Measurements from ENCODE around the gene SLC46A2.

The SLC46A2 gene

DNA sequence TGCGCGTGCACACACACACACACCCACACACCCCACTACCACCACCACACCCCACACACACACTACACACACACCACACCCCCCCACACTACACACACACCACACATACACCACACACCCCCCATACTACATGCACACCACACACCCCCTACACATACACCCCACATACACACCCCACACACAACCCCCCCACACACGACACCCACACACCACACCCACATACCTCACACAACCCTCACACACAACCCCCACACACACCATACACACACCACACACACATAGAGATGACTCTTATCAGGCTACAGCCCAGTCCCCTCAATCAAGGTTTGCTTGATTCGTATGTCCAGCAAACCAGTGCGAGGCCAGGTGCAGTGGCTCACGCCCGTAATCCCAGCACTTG is 25.7 kb downstream of the SLC46A2 start:
- Histone ChIP-seq H3K9me2 (ENCODE audit: low read depth, low read length) (no peaks in the 10 kb centered on the region), H3K27ac (ENCODE audit: low read depth, low read length, poor library complexity, severe bottlenecking) (no peak overlapping the region), H2AFZ (ENCODE audit: low read length) (no peak overlapping the region), H3F3A (ENCODE audit: insufficient read depth, low read length) (no peaks in the 10 kb centered on the region), H3K4me3 (ENCODE audit: low read depth, low read length, poor library complexity, severe bottlenecking) (no peak overlapping the region), H3K9ac (ENCODE audit: low read length) (no peak overlapping the region), H3K79me2 (ENCODE audit: insufficient read depth, low read length) (no peaks in the 10 kb centered on the region), H3K4me2 (ENCODE audit: low read length) (no peak overlapping the region), H4K20me1 (ENCODE audit: insufficient read depth, low read length) (no peaks in the 10 kb centered on the region), H3K36me3 (ENCODE audit: insufficient read depth, low read length) (peaks cover 14% of the 10 kb centered on the region; the same call in 1 of the 2 replicates), H3K27me3 (ENCODE audit: insufficient read depth, low read length) (no peaks in the 10 kb centered on the region), H3K9me3 (ENCODE audit: low read length) (no peaks in the 10 kb centered on the region), H3K4me1 (ENCODE audit: insufficient read depth, low read length, severe bottlenecking) (peaks cover 31% of the 10 kb centered on the region)
- TF ChIP-seq EZH2 (IDR thresholded peaks at IDR 0.05; ENCODE audit: borderline replicate concordance, low read length), result no peak
- TF ChIP-seq, protein P1, sequence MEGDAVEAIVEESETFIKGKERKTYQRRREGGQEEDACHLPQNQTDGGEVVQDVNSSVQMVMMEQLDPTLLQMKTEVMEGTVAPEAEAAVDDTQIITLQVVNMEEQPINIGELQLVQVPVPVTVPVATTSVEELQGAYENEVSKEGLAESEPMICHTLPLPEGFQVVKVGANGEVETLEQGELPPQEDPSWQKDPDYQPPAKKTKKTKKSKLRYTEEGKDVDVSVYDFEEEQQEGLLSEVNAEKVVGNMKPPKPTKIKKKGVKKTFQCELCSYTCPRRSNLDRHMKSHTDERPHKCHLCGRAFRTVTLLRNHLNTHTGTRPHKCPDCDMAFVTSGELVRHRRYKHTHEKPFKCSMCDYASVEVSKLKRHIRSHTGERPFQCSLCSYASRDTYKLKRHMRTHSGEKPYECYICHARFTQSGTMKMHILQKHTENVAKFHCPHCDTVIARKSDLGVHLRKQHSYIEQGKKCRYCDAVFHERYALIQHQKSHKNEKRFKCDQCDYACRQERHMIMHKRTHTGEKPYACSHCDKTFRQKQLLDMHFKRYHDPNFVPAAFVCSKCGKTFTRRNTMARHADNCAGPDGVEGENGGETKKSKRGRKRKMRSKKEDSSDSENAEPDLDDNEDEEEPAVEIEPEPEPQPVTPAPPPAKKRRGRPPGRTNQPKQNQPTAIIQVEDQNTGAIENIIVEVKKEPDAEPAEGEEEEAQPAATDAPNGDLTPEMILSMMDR (IDR thresholded peaks at IDR 0.05; ENCODE audit: low read length), result no peak

DNA sequence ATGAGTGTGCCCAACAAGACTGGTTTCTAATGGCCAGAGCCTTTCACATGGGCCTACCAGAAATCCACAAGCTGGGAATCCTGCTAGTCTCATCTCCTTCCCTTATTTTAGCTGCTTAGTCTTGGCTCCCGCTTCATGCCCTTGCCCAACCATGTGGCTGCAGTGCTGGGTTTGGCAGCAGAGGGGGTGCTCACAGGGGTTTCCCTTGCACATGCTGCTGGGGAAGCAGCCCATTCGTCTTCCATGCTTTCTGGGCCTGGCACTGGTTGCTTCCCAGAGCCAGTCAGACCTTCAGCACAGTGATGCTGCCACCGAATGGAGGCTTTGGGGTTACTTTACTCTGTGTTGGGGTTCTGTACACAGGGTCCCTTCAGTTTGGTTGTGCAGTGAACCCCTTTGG is 26.3 kb downstream of the SLC46A2 start:
- Histone ChIP-seq H3K27ac (ENCODE audit: low read depth, low read length, poor library complexity, severe bottlenecking) (no peak overlapping the region), H3K79me2 (ENCODE audit: insufficient read depth, low read length) (no peaks in the 10 kb centered on the region), H3K9me2 (ENCODE audit: low read depth, low read length) (no peaks in the 10 kb centered on the region), H3K4me2 (ENCODE audit: low read length) (no peak overlapping the region), H3K9me3 (ENCODE audit: low read length) (no peaks in the 10 kb centered on the region), H3K27me3 (ENCODE audit: insufficient read depth, low read length) (no peaks in the 10 kb centered on the region), H3K9ac (ENCODE audit: low read length) (no peak overlapping the region), H3K4me3 (ENCODE audit: low read depth, low read length, poor library complexity, severe bottlenecking) (no peak overlapping the region), H3K36me3 (ENCODE audit: insufficient read depth, low read length) (peaks cover 14% of the 10 kb centered on the region; the same call in 1 of the 2 replicates), H3K4me1 (ENCODE audit: insufficient read depth, low read length, severe bottlenecking) (peaks cover 31% of the 10 kb centered on the region), H3F3A (ENCODE audit: insufficient read depth, low read length) (no peaks in the 10 kb centered on the region), H2AFZ (ENCODE audit: low read length) (no peak overlapping the region), H4K20me1 (ENCODE audit: insufficient read depth, low read length) (no peaks in the 10 kb centered on the region)
- no peak for TF ChIP-seq EZH2 (IDR thresholded peaks at IDR 0.05; ENCODE audit: borderline replicate concordance, low read length)
- TF ChIP-seq, protein P1 (IDR thresholded peaks at IDR 0.05; ENCODE audit: low read length), result no peak

DNA sequence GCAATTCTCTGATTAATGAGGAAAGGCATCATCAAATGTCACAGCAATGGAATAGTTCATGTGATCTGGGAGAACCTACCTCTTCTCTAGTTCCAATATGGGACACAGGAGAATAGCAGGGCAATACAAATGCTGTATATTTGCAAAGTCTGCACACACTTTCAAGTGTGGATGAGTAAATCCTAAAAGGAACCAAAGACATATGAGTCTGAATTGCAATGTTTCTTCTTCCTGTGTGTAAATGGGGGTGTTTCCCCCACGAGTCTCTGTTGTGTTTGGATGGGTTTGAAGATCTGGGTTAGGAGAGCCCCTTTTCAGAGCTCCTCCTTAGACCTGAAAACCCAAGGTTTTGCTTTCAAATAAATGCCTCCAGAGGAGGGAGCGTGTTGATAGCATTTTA is 26.9 kb downstream of the SLC46A2 start:
- no peaks in the 10 kb centered on the region for H3K9me3 ChIP-seq (ENCODE audit: low read length)
- H3K36me3 ChIP-seq (ENCODE audit: insufficient read depth, low read length), result peaks cover 13% of the 10 kb centered on the region; the same call in 1 of the 2 replicates
- no peaks in the 10 kb centered on the region for H3F3A ChIP-seq (ENCODE audit: insufficient read depth, low read length)
- no peak overlapping the region for H3K27ac ChIP-seq (ENCODE audit: low read depth, low read length, poor library complexity, severe bottlenecking)
- TF ChIP-seq, protein P1 (IDR thresholded peaks at IDR 0.05; ENCODE audit: low read length), result no peak
- TF ChIP-seq EZH2 (IDR thresholded peaks at IDR 0.05; ENCODE audit: borderline replicate concordance, low read length), result no peak
- H3K9ac ChIP-seq (ENCODE audit: low read length), result no peak overlapping the region
- no peaks in the 10 kb centered on the region for H3K9me2 ChIP-seq (ENCODE audit: low read depth, low read length)
- no peak overlapping the region for H2AFZ ChIP-seq (ENCODE audit: low read length)
- no peak overlapping the region for H3K4me3 ChIP-seq (ENCODE audit: low read depth, low read length, poor library complexity, severe bottlenecking)
- H3K27me3 ChIP-seq (ENCODE audit: insufficient read depth, low read length), result no peaks in the 10 kb centered on the region
- no peaks in the 10 kb centered on the region for H4K20me1 ChIP-seq (ENCODE audit: insufficient read depth, low read length)
- H3K4me2 ChIP-seq (ENCODE audit: low read length), result no peak overlapping the region
- H3K4me1 ChIP-seq (ENCODE audit: insufficient read depth, low read length, severe bottlenecking), result peaks cover 36% of the 10 kb centered on the region
- H3K79me2 ChIP-seq (ENCODE audit: insufficient read depth, low read length), result no peaks in the 10 kb centered on the region

All from OCI-LY1 (cell line).